ACC112 (cell line): Measurements from ENCODE around the gene CGB8.
"Not testable (repeated sequence)": the region's sequence is repeated elsewhere in the genome, so short reads cannot be mapped to it uniquely, and the experiment has no call there.

ENCODE experiments used
- H2AFZ ChIP-seq: fragments of 200-600 bp; sonication (generic); one replicate; pipeline ENCODE4 v1.6.0; 2017; ENCODE audit warnings: antibody characterized with exemption, low read length; ENCODE audit not compliant: unreplicated experiment
- H3K27ac ChIP-seq: fragments of 200-600 bp; sonication (generic); 2 replicates; pipeline ENCODE4 v1.5.1; 2014; ENCODE audit warnings: low read depth, mild to moderate bottlenecking, antibody characterized with exemption, low read length, moderate library complexity
- H3K27me3 ChIP-seq: fragments of 200-600 bp; sonication (generic); 2 replicates; pipeline ENCODE4 v1.6.1; 2014; ENCODE audit warnings: mild to moderate bottlenecking, antibody characterized with exemption, low read length, moderate library complexity, mixed read lengths; ENCODE audit not compliant: insufficient read depth
- H3K36me3 ChIP-seq: fragments of 200-600 bp; sonication (generic); 2 replicates; pipeline ENCODE4 v1.6.1; 2016; ENCODE audit warnings: mild to moderate bottlenecking, antibody characterized with exemption, low read length, moderate library complexity, mixed read lengths; ENCODE audit not compliant: insufficient read depth
- H3K4me1 ChIP-seq: fragments of 200-600 bp; sonication (generic); one replicate; pipeline ENCODE4 v1.6.1; 2016; ENCODE audit warnings: low read length, mixed read lengths; ENCODE audit not compliant: insufficient read depth, unreplicated experiment, control insufficient read depth
- H3K4me3 ChIP-seq: fragments of 200-600 bp; sonication (generic); 2 replicates; pipeline ENCODE4 v1.5.1; 2014; ENCODE audit warnings: mild to moderate bottlenecking, low read depth, low read length
- H3K79me2 ChIP-seq: fragments of 200-600 bp; sonication (generic); one replicate; pipeline ENCODE4 v1.6.0; 2016; ENCODE audit warnings: low read length; ENCODE audit not compliant: control insufficient read depth, unreplicated experiment, insufficient read depth

CGB8 gene

DNA sequence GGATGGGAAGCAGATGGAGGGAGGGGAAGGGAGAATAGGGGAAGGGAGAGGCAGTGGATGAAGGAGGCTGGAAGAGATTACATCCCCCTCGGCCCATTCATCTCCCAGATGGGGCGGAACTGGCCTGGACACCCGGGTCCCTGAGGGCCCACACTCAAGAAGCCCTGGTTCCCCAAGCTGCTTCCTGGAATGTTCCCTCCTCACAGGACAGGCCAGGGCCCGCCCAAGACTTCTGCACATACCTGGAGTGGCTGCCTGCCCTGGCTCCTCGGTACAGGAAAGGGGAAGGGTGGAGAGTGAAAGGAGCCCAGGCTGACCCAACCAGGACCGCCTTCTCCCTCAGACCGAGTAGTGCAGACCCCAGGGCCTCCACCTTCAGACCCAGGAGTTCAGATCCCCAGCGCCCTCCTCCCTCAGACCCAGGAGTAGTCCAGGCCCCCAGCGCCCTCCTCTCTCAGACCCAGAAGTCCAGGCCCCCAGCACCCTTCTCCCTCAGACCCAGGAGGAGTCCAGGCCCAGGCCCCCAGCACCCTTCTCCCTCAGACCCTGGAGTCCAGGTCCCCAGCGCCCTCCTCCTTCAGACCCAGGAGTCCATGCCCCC is 15.2 kb upstream of the CGB8 start:
- no peaks in the 10 kb centered on the region for H3K4me1 ChIP-seq
- no peak overlapping the region for H3K27ac ChIP-seq
- no peaks in the 10 kb centered on the region for H3K36me3 ChIP-seq
- 0 out of 2 replicates have a peak, but pooled peaks cover 3% of the 10 kb centered on the region for H3K27me3 ChIP-seq
- H3K79me2 ChIP-seq: no peaks in the 10 kb centered on the region
- H3K4me3 ChIP-seq: no peak overlapping the region
- no peak overlapping the region for H2AFZ ChIP-seq

DNA sequence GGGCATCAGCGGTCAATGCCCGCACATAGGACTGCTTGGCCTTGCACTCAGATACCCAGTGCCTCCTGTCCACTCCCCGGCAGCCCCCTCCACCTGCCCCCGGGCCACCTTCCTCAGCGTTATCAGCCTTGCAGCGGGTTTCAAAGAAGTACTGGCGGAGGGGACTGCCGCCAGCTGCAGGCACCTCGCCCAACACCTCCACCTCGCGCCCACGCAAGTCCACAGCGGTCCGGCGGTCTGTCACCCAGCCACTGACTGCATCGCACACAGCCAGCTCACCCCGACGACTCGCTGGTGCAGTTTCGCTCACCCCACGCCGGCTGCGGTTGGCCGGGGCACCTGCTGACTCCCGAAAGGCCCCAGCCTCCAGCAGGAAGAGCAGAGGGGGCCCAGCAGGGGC is 12.5 kb upstream of the CGB8 start:
- H3K27me3 ChIP-seq: 0 out of 2 replicates have a peak, but pooled peaks cover 3% of the 10 kb centered on the region
- no peak overlapping the region for H2AFZ ChIP-seq
- no peak overlapping the region for H3K27ac ChIP-seq
- no peaks in the 10 kb centered on the region for H3K4me1 ChIP-seq
- no peaks in the 10 kb centered on the region for H3K36me3 ChIP-seq
- no peaks in the 10 kb centered on the region for H3K79me2 ChIP-seq
- no peak overlapping the region for H3K4me3 ChIP-seq

DNA sequence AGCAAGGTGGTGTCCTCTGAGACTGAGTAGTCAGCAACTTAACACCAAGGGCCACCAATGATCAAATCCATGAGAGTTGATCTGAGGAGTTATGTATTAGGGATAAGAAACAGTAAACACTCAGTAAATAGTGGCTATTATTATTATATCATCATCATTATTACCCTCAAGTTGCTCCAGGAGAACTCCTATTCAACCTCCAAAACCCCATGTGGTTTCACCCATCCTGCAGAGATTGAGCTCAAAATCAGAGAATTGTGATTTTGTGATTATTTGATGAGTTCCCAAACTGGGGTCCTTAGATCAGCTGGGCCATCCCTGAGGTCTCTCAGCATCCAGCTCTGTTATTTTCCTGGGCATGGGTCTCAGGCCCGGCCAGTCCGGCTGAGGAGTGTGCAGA is 12.1 kb upstream of the CGB8 start:
- Histone ChIP-seq H3K36me3 (no peaks in the 10 kb centered on the region), H3K79me2 (no peaks in the 10 kb centered on the region), H3K27ac (no peak overlapping the region), H3K4me3 (no peak overlapping the region), H3K4me1 (no peaks in the 10 kb centered on the region), H2AFZ (no peak overlapping the region), H3K27me3 (0 out of 2 replicates have a peak, but pooled peaks cover 3% of the 10 kb centered on the region)

DNA sequence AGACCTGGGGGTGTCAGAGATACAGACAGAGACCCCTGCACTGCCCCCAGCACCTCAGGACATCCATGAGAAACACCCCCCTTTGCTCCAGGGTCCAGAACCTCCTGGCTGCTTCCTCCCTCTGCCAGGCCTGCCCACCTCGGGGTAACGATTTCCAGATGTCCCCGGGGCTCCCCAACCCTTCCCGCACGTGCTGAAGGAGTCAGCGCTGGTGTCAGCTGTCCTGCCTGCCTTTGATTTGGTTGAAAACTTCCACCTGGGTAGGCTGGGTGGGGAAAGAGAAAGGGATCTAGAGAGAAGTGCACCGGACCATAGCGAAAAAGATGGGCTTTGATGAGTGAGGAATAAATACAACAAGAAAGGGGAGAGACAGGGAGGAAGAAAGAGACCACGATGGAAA is 10.1 kb upstream of the CGB8 start:
- Histone ChIP-seq H3K4me1 (no peaks in the 10 kb centered on the region), H3K79me2 (no peaks in the 10 kb centered on the region), H3K4me3 (no peak overlapping the region), H3K27ac (no peak overlapping the region), H2AFZ (no peak overlapping the region), H3K27me3 (no peaks in the 10 kb centered on the region), H3K36me3 (no peaks in the 10 kb centered on the region)

DNA sequence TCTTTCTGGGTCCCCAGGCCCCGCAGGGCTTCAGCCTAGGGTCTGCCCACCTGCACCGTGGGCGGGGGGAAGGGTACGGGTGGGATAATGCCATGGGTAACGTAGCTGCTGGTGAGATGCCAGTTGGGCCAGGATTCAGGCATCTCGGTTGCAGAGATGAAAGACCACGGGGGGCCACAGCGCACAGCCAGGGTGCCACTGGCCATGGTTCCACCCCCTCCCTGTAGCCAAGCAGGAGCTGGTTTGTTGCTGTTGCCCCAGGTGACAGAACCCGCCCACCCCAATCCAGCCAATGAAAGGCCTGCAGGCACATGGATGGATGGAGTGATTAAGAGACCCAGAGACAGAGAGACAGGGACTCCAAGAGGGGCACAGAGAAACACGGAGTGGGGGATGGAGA is 9.7 kb upstream of the CGB8 start:
- Histone ChIP-seq H3K79me2 (no peaks in the 10 kb centered on the region), H3K27me3 (no peaks in the 10 kb centered on the region), H3K4me3 (no peak overlapping the region), H3K36me3 (no peaks in the 10 kb centered on the region), H2AFZ (no peak overlapping the region), H3K4me1 (no peaks in the 10 kb centered on the region), H3K27ac (no peak overlapping the region)

DNA sequence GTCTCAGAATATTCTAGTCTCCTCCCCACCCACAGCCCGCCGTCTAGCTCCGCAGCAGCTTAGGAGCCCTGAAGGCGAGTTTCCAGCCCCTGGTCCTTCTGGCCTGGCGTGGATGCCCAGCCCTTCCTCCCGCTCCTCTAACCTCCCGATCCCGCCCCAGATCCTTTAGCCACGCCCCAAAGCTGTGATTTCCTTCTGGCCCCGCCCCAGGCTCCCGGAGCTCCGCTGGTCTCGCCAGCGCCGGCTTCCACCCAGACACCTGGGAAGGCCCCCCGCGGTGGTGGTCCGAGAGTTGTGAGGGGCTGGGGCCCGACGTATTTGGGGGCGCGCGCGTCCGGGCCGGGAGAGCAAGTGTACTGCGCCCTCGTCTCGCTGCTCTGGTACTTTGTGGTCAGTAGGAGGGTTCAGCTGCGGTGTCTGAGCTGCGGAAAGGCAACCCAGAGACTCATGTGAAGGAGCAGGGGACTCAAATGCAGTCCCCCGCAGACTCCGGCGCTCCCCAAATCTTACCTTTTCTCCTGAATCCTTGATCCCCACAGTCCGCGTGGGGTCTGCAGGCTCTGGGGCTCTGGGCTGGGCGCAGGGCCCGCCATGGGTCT is 8.8 kb upstream of the CGB8 start, which contains the start of gene CGB7:
Gene CGB7 (minus strand): TSS at position 114 of the 599 bp plus-strand sequence. CDS start 2,374 bp downstream, outside the sequence.
- no peaks in the 10 kb centered on the region for H3K36me3 ChIP-seq
- H3K4me1 ChIP-seq: no peaks in the 10 kb centered on the region
- peak within 1 kb of the TSS; percentile 80 for H2AFZ ChIP-seq
- H3K27me3 ChIP-seq: no peaks in the 10 kb centered on the region
- H3K27ac ChIP-seq: 0 out of 2 replicates have a peak within 1 kb of the TSS, but pooled peaks have one; percentile 13
- H3K4me3 ChIP-seq: peak within 1 kb of the TSS; percentile 86
- H3K79me2 ChIP-seq: no peaks in the 10 kb centered on the region

DNA sequence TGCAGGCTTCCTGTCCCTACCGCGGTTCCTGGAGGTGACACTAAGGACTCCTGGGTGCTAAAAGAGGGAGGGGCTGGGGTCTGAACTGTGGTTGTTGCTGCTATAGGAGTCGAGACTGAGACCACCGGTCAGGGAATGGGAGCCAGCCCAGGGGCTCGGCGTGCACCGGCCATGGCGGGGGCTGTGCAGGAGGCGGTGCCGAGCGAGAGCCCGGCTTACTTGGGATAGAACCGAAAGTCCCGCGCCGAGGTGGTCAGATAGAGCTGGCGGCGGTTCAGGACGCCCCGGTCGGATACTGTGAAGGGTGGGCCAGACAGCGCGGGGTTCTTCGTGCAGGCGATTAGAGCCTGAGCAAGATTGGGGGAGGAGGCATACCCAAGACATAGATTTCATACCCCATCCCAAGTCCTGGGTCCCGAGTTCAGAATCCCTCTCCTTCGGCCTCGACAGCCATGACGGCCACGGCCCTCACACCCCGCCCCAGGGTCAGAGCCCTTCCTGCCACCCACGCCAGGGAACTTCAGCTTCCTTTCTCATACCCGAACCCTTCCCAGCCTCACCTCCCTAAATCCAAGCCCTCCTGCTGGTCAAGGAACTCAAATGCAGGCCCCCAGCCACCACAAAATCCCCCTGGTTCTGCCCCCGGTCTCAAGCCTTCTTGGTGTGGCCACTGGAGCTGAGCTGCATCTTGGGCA is 8.1 kb upstream of the CGB8 start:
- Histone ChIP-seq H2AFZ (peak overlapping the region; percentile 80), H3K4me3 (peak overlapping the region; percentile 86), H3K27ac (0 out of 2 replicates have a peak overlapping the region, but pooled peaks have one; percentile 13)
- not testable (repeated sequence) for H3K36me3 ChIP-seq, H3K79me2 ChIP-seq, H3K4me1 ChIP-seq, H3K27me3 ChIP-seq

DNA sequence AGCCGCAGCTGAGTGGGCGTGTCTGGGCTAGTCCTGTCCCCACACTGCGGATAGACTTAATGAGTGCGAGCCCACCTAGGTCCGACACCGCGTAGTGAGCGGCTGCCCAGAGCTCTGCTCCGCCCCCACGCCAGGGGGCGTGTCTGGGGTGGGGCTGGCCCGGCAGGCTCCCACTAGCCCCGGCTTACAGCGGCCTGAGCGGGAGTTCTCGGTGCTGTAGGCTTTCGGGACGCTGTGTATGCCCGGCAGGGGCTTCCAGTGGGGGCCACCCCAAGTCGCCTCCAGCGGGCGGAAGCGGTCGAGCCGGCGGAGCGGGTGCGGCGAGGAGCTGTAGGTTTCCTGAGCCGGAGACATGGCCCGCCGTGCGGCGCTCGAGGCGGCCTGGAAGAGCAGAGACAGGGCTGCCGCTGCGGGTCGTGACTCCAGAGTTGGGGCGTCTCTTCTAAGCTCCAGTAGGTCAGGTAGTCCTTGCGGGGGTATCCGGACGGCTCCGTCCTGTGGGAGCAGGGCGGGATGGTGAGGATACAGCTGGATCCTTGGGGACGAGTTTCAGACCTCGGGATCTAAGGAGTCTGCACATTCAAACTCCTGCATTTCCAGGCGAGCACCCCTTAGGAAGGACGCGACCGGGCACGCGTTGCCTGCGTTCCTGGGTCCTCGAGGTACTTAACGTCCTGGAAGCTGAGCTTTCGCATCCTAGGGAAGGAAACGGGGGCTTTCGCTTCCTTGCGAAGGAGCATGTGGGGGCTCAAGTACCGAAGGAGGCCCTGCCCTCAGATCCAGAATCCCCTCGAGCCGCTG is 7.4 kb upstream of the CGB8 start:
- no peaks in the 10 kb centered on the region for H3K36me3 ChIP-seq
- H3K27me3 ChIP-seq: no peaks in the 10 kb centered on the region
- no peaks in the 10 kb centered on the region for H3K79me2 ChIP-seq
- peak overlapping the region; percentile 86 for H3K4me3 ChIP-seq
- peak overlapping the region; percentile 80 for H2AFZ ChIP-seq
- no peaks in the 10 kb centered on the region for H3K4me1 ChIP-seq
- H3K27ac ChIP-seq: no peak overlapping the region

DNA sequence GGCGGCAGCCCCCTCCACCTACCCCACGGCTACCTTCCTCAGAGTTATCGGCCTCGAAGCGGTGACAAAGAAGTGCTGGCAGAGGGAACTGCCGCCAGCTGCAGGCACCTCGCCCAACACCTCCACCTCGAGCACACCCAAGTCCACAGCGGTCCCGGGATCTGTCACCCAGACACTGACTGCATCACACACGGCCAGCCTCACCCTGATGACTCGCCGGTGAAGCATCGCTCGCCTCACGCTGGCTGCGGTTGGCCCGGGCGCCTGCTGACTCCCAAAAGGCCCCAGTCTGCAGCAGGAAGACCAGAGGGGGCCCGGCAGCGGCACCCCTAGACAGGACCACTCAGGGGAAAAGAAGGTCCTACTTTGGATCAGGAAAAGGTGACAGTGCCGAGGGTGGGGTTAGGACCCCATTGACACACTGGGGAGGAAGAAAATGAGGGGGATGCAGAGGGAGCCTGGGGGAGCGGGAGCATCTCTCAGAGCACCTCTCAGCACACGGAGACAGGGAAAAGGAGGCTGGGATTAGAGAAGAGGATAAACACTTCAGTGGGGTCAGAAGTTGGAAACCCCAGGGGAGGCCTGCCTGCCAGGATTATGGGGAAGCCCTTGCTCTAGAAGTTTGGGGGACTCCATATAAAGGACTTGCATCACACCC is 1.6 kb upstream of the CGB8 start:
- not testable (repeated sequence) for H3K4me3 ChIP-seq, H3K4me1 ChIP-seq, H3K36me3 ChIP-seq, H3K27ac ChIP-seq, H3K79me2 ChIP-seq, H2AFZ ChIP-seq, H3K27me3 ChIP-seq

DNA sequence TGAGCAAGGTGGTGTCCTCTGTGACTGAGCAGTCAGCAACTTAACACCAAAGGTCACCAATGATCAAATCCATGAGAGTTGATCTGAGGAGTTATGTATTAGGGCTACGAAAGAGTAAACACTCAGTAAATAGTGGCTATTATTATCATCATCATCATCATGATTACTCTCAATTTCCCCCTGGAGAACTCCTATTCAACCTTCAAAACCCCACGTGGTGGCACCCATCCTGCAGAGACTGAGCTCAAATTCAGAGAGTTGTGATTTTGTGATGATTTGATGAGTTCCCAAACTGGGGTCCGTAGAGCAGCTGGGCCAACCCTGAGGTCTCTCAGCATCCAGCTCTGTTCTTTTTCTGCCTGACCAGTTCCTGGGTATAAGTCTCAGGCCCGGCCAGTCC is 923 bp upstream of the CGB8 start:
- H2AFZ ChIP-seq, H3K36me3 ChIP-seq, H3K4me3 ChIP-seq, H3K27ac ChIP-seq, H3K4me1 ChIP-seq, H3K79me2 ChIP-seq, H3K27me3 ChIP-seq: not testable (repeated sequence)
